Esophagus muscularis mucosa (tissue), 4 donors: Measurements from ENCODE around the gene CHRNA5. TPM values are rescaled to one million over a fixed set of nuclear protein-coding genes. Genes with fewer than 3 reads are reported as not detected.

ENCODE experiments used
- DNase-seq: peaks from one replicate; pipeline ENCODE4 v3.0.0-alpha.2; 2017; ENCODE audit errors: extremely low spot score
- H3K27ac ChIP-seq, 4 donors: fragments of 200-600 bp; sonication (generic); replicated peaks in 1 of 4; 1 replicate in 3 of 4; 2 replicates in 1 of 4; pipeline ENCODE4 v1.5.1; 2016 to 2019; ENCODE audit warnings: mild to moderate bottlenecking in 1 of 4
- H3K27me3 ChIP-seq, 4 donors: fragments of 200-600 bp; sonication (generic); one replicate each; pipeline versions ENCODE4 v1.5.1 to v1.6.0; 2016 to 2019
- H3K36me3 ChIP-seq, 4 donors: fragments of 200-600 bp; sonication (generic); one replicate each; pipeline ENCODE4 v1.5.1; 2016 to 2019
- H3K4me1 ChIP-seq, 4 donors: fragments of 200-600 bp; sonication (generic); one replicate each; pipeline ENCODE4 v1.5.1; 2016 to 2019
- H3K4me3 ChIP-seq, 4 donors: fragments of 200-600 bp; sonication (generic); 1 replicate in 2 of 4; 2 replicates in 2 of 4; pipeline ENCODE4 v1.5.1; 2016 to 2019; ENCODE audit warnings: mild to moderate bottlenecking in 4 of 4, moderate library complexity in 1 of 4
- H3K9me3 ChIP-seq, 4 donors: fragments of 200-600 bp; sonication (generic); 1 replicate in 3 of 4; 2 replicates in 1 of 4; pipeline ENCODE4 v1.5.1; 2016 to 2019
- EP300 ChIP-seq: sonication (generic); formaldehyde crosslinking; IDR thresholded peaks from one replicate; pipeline ENCODE4 v1.6.1; 2017; ENCODE audit warnings: antibody characterized with exemption
- POLR2A ChIP-seq: fragments of 450-650 bp; IDR thresholded peaks from one replicate; pipeline ENCODE4 v1.6.1; 2017; ENCODE audit warnings: antibody characterized with exemption, moderate library complexity, mild to moderate bottlenecking, low read depth
- POLR2AphosphoS5 ChIP-seq, 2 donors: sonication (generic); formaldehyde crosslinking; IDR thresholded peaks; one replicate each; pipeline ENCODE4 v1.6.1; 2017; ENCODE audit warnings: antibody characterized with exemption in 2 of 2
- WGBS: methylation state at CpG from one replicate; pipeline ENCODE4 v1.1.5; 2018; 5-methylcytosine and 5-hydroxymethylcytosine counted together
- intact Hi-C: fragments of 100-400 bp; cut with DNase I; formaldehyde crosslinking; loops from one replicate; pipeline ENCODE4 v1.15.1; 2023
- total RNA-seq, 4 donors: library from RNA; depleted of rRNA; stranded (reverse); fragments of >200 nt; gene quantifications; one replicate each; pipeline versions ENCODE4 v1.1.0 to v1.2.1, GENCODE V29; 2016
- TF ChIP-seq, protein P1 (sequence below), 3 experiments: fragments of 200-600 bp in 2 of 3; fragments of 450-650 bp in 1 of 3; sonication (generic) in 2 of 3; IDR thresholded peaks; one replicate each; pipeline ENCODE4 v1.5.1; 2017 to 2019; ENCODE audit warnings: antibody characterized with exemption in 3 of 3, mild to moderate bottlenecking in 2 of 3, moderate library complexity in 1 of 3

CHRNA5 gene
- total RNA-seq, 4 donors from 2014 or later: 0.80 to 1.2 (median 0.98) TPM

DNA sequence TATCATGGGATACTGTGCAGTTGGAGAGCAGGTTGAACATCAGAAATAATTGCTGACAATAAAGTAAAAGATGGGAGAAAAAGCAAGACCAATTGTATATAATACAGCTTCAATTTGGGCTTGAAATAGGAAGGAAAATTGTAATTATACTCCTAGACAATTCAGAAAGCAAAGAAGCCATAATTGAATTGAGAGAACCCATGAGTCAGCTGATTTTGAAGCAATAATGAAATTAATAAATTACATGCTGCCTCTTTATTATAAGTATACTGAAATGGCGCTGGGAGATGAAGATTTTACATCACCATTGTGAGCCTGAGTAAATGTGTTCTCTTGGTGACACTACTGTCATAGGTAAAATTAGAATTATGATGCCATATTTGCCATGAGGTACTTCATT is 32.3 kb downstream of the CHRNA5 start:
- DNase-seq: no peak
- 100% methylated on average over 1 of the region's 1 CpG for whole genome bisulfite sequencing
- H3K36me3 ChIP-seq: no peaks in the 10 kb centered on the region
- H3K27me3 ChIP-seq: no peaks in the 10 kb centered on the region
- no peaks in the 10 kb centered on the region for H3K4me1 ChIP-seq
- no peaks in the 10 kb centered on the region for H3K9me3 ChIP-seq
- no peak overlapping the region for H3K4me3 ChIP-seq
- no peak overlapping the region for H3K27ac ChIP-seq
- intact Hi-C loops: no loop called here
- no peak for TF ChIP-seq POLR2A
- TF ChIP-seq, protein P1, sequence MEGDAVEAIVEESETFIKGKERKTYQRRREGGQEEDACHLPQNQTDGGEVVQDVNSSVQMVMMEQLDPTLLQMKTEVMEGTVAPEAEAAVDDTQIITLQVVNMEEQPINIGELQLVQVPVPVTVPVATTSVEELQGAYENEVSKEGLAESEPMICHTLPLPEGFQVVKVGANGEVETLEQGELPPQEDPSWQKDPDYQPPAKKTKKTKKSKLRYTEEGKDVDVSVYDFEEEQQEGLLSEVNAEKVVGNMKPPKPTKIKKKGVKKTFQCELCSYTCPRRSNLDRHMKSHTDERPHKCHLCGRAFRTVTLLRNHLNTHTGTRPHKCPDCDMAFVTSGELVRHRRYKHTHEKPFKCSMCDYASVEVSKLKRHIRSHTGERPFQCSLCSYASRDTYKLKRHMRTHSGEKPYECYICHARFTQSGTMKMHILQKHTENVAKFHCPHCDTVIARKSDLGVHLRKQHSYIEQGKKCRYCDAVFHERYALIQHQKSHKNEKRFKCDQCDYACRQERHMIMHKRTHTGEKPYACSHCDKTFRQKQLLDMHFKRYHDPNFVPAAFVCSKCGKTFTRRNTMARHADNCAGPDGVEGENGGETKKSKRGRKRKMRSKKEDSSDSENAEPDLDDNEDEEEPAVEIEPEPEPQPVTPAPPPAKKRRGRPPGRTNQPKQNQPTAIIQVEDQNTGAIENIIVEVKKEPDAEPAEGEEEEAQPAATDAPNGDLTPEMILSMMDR (IDR thresholded peaks at IDR 0.05): no peak
- TF ChIP-seq EP300: no peak
- TF ChIP-seq POLR2AphosphoS5 (IDR thresholded peaks at IDR 0.05): no peak

DNA sequence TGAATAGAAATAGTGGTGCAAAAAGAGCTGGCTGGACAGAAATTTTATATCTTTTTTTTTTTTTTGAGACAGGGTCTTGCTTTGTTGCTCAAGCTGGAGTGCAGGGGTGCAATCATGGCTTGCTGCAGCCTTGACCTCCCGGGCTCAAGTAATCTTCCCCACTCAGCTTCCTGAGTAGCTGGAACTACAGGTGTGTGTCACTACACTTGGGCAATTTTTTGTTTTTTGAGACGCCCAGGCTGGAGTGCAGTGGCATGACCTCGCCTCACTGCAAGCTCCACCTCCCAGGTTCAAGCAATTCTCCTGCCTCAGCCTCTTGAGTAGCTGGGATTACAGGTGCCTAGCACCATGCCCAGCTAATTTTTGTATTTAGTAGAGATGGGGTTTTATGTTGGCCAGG is 33.0 kb downstream of the CHRNA5 start:
- Histone ChIP-seq H3K9me3 (no peaks in the 10 kb centered on the region), H3K27ac (no peak overlapping the region), H3K4me3 (no peak overlapping the region), H3K4me1 (no peaks in the 10 kb centered on the region), H3K36me3 (no peaks in the 10 kb centered on the region), H3K27me3 (peaks cover 0 to 1% (median 0%) of the 10 kb centered on the region in 4 donors)
- intact Hi-C loops: no loop called here
- 83% methylated on average over 3 of the region's 3 CpGs for WGBS
- no peak for TF ChIP-seq POLR2AphosphoS5 (IDR thresholded peaks at IDR 0.05)
- no peak for TF ChIP-seq EP300
- TF ChIP-seq, protein P1 (IDR thresholded peaks at IDR 0.05): no peak
- no peak for TF ChIP-seq POLR2A
- no peak for DNase-seq

DNA sequence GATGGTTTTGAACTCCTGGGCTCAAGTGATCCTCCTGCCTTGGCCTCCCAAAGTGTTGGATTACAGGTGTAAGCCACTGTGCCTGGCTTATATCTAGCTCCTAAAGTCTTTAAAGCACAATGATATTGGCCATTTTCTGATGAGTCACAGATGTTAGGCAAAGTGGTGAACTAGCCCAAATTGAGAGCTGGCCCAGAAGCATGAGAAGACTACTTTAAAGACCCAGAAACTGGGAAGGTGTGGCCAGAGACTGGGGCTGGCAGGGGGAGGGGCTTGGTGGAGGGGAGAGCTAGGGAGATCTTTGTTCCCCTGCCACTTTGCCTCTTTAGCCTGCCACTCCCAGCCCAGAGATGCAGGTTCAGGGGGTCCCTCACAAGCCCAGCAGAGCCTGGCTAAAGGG is 33.9 kb downstream of the CHRNA5 start:
- Histone ChIP-seq H3K4me1 (no peaks in the 10 kb centered on the region), H3K9me3 (no peaks in the 10 kb centered on the region), H3K4me3 (no peak overlapping the region), H3K27ac (no peak overlapping the region), H3K27me3 (peaks cover 0 to 9% (median 0%) of the 10 kb centered on the region in 4 donors), H3K36me3 (no peaks in the 10 kb centered on the region)
- intact Hi-C loops: no loop called here
- TF ChIP-seq, protein P1 (IDR thresholded peaks at IDR 0.05): no peak
- TF ChIP-seq POLR2AphosphoS5 (IDR thresholded peaks at IDR 0.05) (no peak), POLR2A (no peak), EP300 (no peak)
- no peak for DNase-seq

DNA sequence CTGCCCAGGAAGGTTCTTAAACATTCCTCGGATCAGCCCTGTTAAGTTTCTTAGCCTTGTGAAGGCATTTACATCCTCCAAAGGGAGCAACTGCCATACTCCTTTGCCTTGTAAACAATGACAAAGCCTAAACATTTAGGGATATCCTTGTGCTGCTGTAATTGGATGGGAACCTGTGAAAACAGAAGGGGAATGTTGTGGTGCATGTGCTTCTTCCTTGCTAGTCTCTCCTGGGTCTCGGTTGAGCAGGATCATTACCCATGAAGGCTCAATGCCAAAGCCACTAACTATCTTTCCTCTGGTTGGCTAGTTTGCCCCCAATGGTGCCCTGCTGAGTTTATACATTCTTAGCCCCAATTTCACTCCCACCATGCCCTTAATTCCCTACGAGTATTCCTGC is 38.1 kb downstream of the CHRNA5 start:
- no peaks in the 10 kb centered on the region for H3K9me3 ChIP-seq
- 58% methylated on average over 3 of the region's 3 CpGs for WGBS
- peaks cover 0 to 15% (median 0%) of the 10 kb centered on the region in 4 donors for H3K27me3 ChIP-seq
- no peak overlapping the region for H3K27ac ChIP-seq
- H3K4me3 ChIP-seq: no peak overlapping the region
- TF ChIP-seq EP300: no peak
- no peak for TF ChIP-seq POLR2AphosphoS5 (IDR thresholded peaks at IDR 0.05)
- no peak for TF ChIP-seq POLR2A
- TF ChIP-seq, protein P1 (IDR thresholded peaks at IDR 0.05): no peak
- DNase-seq: peak; percentile 70
- H3K36me3 ChIP-seq: no peaks in the 10 kb centered on the region
- intact Hi-C loops: no loop called here
- H3K4me1 ChIP-seq: no peaks in the 10 kb centered on the region

DNA sequence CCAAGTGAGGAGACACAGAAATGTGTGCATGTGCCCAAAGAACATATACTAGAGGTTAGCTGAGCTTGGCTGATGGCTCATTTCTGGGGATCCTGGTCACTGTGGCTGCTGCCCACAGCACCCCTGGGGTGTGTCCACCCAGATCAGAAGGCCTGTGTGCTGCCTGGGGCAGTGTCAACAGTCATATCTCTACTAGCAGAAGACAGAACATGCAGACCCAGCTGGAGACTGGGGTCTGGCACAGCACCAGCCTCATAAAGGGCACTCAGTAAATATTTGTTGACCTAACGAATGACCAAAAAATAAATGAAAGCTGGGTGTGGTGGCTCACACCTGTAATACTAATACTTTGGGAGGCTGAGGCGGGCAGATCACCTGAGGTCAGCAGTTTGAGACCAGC is 39.1 kb downstream of the CHRNA5 start:
- TF ChIP-seq, protein P1 (IDR thresholded peaks at IDR 0.05): no peak
- TF ChIP-seq EP300: no peak
- TF ChIP-seq POLR2A: no peak
- no peak for TF ChIP-seq POLR2AphosphoS5 (IDR thresholded peaks at IDR 0.05)
- WGBS: 100% methylated on average over 2 of the region's 2 CpGs
- peak; percentile 42 for DNase-seq
- H3K4me3 ChIP-seq: no peak overlapping the region
- intact Hi-C loops: no loop called here
- no peaks in the 10 kb centered on the region for H3K36me3 ChIP-seq
- H3K27me3 ChIP-seq: peaks cover 0 to 15% (median 0%) of the 10 kb centered on the region in 4 donors
- no peaks in the 10 kb centered on the region for H3K9me3 ChIP-seq
- no peak overlapping the region for H3K27ac ChIP-seq
- no peaks in the 10 kb centered on the region for H3K4me1 ChIP-seq
